ENCODE measurements around the gene GRIK4. TPM values are rescaled to one million over a fixed set of nuclear protein-coding genes. Genes with fewer than 3 reads are reported as not detected.

GRIK4 gene
- total and polyA plus RNA-seq, 4 donors = 0.05 to 0.25 (median 0.06) TPM; not detected in 1

- WGBS = 70% methylated on average over 4 of the region's 4 CpGs
- H3K9ac ChIP-seq (ENCODE audit: low read depth in 1 of 2, low read length in 2 of 2) = no peak overlapping the region
- TF ChIP-seq RXRA (IDR thresholded peaks at IDR 0.05) (no peak), YY1 (IDR thresholded peaks at IDR 0.05) (no peak), ZBTB33 (IDR thresholded peaks at IDR 0.05) (no peak), FOXA1 (IDR thresholded peaks at IDR 0.05) (no peak), MAX (IDR thresholded peaks at IDR 0.05) (no peak), HNF4G (IDR thresholded peaks at IDR 0.05) (no peak), NR2F2 (IDR thresholded peaks at IDR 0.05) (no peak), REST (IDR thresholded peaks at IDR 0.05) (no peak), FOXA2 (IDR thresholded peaks at IDR 0.05) (no peak), EGR1 (IDR thresholded peaks at IDR 0.05; ENCODE audit: low read depth in 2 of 2) (no peak), GABPA (IDR thresholded peaks at IDR 0.05 in 1 of 2, conservative IDR thresholded peaks at IDR 0.05 in 1 of 2) (no peak)
- no peaks in the 10 kb centered on the region for H3K36me3 ChIP-seq (ENCODE audit: control insufficient read depth in 4 of 4, insufficient read depth in 3 of 4, low read depth in 1 of 4, low read length in 3 of 4)
- H3K4me1 ChIP-seq (ENCODE audit: control insufficient read depth in 4 of 4, insufficient read depth in 4 of 4, low read length in 3 of 4) = no peaks in the 10 kb centered on the region
- peaks cover 0 to 2% (median 0%) of the 10 kb centered on the region in 4 donors for H3K27me3 ChIP-seq (ENCODE audit: control insufficient read depth in 4 of 4, insufficient read depth in 4 of 4, low read length in 3 of 4)
- no peaks in the 10 kb centered on the region for H3K9me3 ChIP-seq (ENCODE audit: control insufficient read depth in 4 of 4, low read length in 3 of 4)
- no peak overlapping the region for H3K27ac ChIP-seq (ENCODE audit: low read depth in 1 of 2, low read length in 2 of 2)
- no peak overlapping the region for H3K4me3 ChIP-seq (ENCODE audit: low read depth in 1 of 3, low read length in 3 of 3)
- no peak for DNase-seq (ENCODE audit: low spot score)
Measured at GRCh38 chr11:120914601-120915000, 403.1 kb downstream of the GRIK4 start.

- WGBS = 77% methylated on average over 6 of the region's 6 CpGs
- H3K27ac ChIP-seq (ENCODE audit: low read depth in 1 of 2, low read length in 2 of 2) = no peak overlapping the region
- H3K4me1 ChIP-seq (ENCODE audit: control insufficient read depth in 4 of 4, insufficient read depth in 4 of 4, low read length in 3 of 4) = no peaks in the 10 kb centered on the region
- H3K9ac ChIP-seq (ENCODE audit: low read depth in 1 of 2, low read length in 2 of 2) = no peak overlapping the region
- peaks cover 0 to 2% (median 0%) of the 10 kb centered on the region in 4 donors for H3K27me3 ChIP-seq (ENCODE audit: control insufficient read depth in 4 of 4, insufficient read depth in 4 of 4, low read length in 3 of 4)
- H3K9me3 ChIP-seq (ENCODE audit: control insufficient read depth in 4 of 4, low read length in 3 of 4) = no peaks in the 10 kb centered on the region
- no peak for DNase-seq (ENCODE audit: low spot score)
- H3K4me3 ChIP-seq (ENCODE audit: low read depth in 1 of 3, low read length in 3 of 3) = no peak overlapping the region
- H3K36me3 ChIP-seq (ENCODE audit: control insufficient read depth in 4 of 4, insufficient read depth in 3 of 4, low read depth in 1 of 4, low read length in 3 of 4) = no peaks in the 10 kb centered on the region
- TF ChIP-seq RXRA (IDR thresholded peaks at IDR 0.05) (peak in 1 of 2 donors; percentile 11), ATF3 (IDR thresholded peaks at IDR 0.05) (no peak)
Measured at GRCh38 chr11:120917559-120918239, 406.2 kb downstream of the GRIK4 start.

All from liver (tissue), 9 donors.